Loucy (cell line): Measurements from ENCODE around the gene TXNRD2.

Experiments used
- H2AFZ ChIP-seq: fragments of 200-600 bp; sonication (generic); 2 replicates; pipeline ENCODE4 v1.6.0; 2016; ENCODE audit warnings: antibody characterized with exemption, mild to moderate bottlenecking, low read length, moderate library complexity
- H3F3A ChIP-seq: fragments of 200-600 bp; 2 replicates; pipeline ENCODE4 v1.6.0; 2016; ENCODE audit warnings: antibody characterized with exemption, low read depth, mild to moderate bottlenecking
- H3K27me3 ChIP-seq: fragments of 200-600 bp; sonication (generic); 2 replicates; pipeline ENCODE4 v1.6.1; 2014; ENCODE audit warnings: low read length, mild to moderate bottlenecking; ENCODE audit not compliant: insufficient read depth, poor library complexity, severe bottlenecking
- H3K36me3 ChIP-seq: fragments of 200-600 bp; sonication (generic); 2 replicates; pipeline ENCODE4 v1.6.1; 2016; ENCODE audit warnings: low read length; ENCODE audit not compliant: insufficient read depth
- H3K4me1 ChIP-seq: fragments of 200-600 bp; sonication (generic); 2 replicates; pipeline ENCODE4 v1.5.1; 2014; ENCODE audit warnings: low read length, mild to moderate bottlenecking; ENCODE audit not compliant: insufficient read depth, poor library complexity, severe bottlenecking
- H3K4me2 ChIP-seq: fragments of 200-600 bp; sonication (generic); 2 replicates; pipeline ENCODE4 v1.6.0; 2014; ENCODE audit warnings: antibody characterized with exemption, low read length, low read depth, mild to moderate bottlenecking; ENCODE audit not compliant: poor library complexity, severe bottlenecking
- H3K4me3 ChIP-seq: fragments of 200-600 bp; sonication (generic); 2 replicates; pipeline ENCODE4 v1.5.1; 2014; ENCODE audit warnings: low read length, mild to moderate bottlenecking, mixed read lengths; ENCODE audit not compliant: poor library complexity, severe bottlenecking
- H3K79me2 ChIP-seq: fragments of 200-600 bp; sonication (generic); 2 replicates; pipeline ENCODE4 v1.6.1; 2014; ENCODE audit warnings: low read length; ENCODE audit not compliant: insufficient read depth
- H3K9ac ChIP-seq: fragments of 200-600 bp; sonication (generic); 2 replicates; pipeline ENCODE4 v1.6.0; 2014; ENCODE audit warnings: mild to moderate bottlenecking, low read depth, low read length, moderate library complexity; ENCODE audit not compliant: poor library complexity, severe bottlenecking
- H3K9me2 ChIP-seq: fragments of 200-600 bp; sonication (generic); replicated peaks from 2 replicates; pipeline ENCODE4 v1.6.1; 2016; ENCODE audit warnings: low read depth, low read length, mixed read lengths
- H3K9me3 ChIP-seq: fragments of 200-600 bp; sonication (generic); 2 replicates; pipeline ENCODE4 v1.6.1; 2014; ENCODE audit warnings: mild to moderate bottlenecking, antibody characterized with exemption, low read length, low read depth; ENCODE audit not compliant: insufficient read depth
- H4K20me1 ChIP-seq: fragments of 200-600 bp; sonication (generic); 2 replicates; pipeline ENCODE4 v1.6.0; 2014; ENCODE audit warnings: antibody characterized with exemption, low read length, mild to moderate bottlenecking; ENCODE audit not compliant: insufficient read depth, poor library complexity, severe bottlenecking
- EZH2phosphoT487 ChIP-seq: fragments of 200-600 bp; IDR thresholded peaks from 2 replicates; pipeline ENCODE4 v1.6.1; 2018; ENCODE audit warnings: antibody characterized with exemption, mild to moderate bottlenecking, moderate library complexity, borderline replicate concordance
- TF ChIP-seq, protein P1 (sequence below): fragments of 200-600 bp; sonication (generic); conservative IDR thresholded peaks from 2 replicates; pipeline ENCODE4 v1.5.1; 2014; ENCODE audit warnings: mild to moderate bottlenecking, antibody characterized with exemption, low read length

TXNRD2 gene

DNA sequence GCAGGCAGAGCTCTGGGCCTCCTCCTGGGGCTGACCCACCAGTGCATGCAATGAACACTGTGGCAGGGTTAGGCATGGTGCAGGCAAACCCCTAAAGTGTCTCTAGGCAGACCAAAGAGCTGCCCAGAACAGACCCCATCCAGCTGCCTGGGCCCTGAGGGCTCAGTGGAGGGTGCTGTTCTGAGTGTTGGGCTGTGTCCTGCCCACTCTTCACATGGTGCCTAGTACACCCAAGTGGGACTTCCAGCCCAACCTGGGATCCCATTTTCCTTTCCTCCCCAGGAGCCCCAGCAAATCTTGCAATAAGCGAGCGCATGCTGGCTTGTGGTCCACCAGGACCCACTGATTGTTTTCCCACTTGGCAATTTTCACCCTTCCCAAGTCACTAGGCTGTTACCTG is 48.6 kb upstream of the TXNRD2 start:
- no peak overlapping the region for H3K4me3 ChIP-seq
- H3K36me3 ChIP-seq, result no peaks in the 10 kb centered on the region
- no peak overlapping the region for H2AFZ ChIP-seq
- H3K27me3 ChIP-seq, result no peaks in the 10 kb centered on the region
- H3K9ac ChIP-seq, result no peak overlapping the region
- no peaks in the 10 kb centered on the region for H3K79me2 ChIP-seq
- H3K9me2 ChIP-seq, result no peaks in the 10 kb centered on the region
- H3K4me1 ChIP-seq, result peaks cover 2% of the 10 kb centered on the region
- no peaks in the 10 kb centered on the region for H4K20me1 ChIP-seq
- TF ChIP-seq, protein P1, sequence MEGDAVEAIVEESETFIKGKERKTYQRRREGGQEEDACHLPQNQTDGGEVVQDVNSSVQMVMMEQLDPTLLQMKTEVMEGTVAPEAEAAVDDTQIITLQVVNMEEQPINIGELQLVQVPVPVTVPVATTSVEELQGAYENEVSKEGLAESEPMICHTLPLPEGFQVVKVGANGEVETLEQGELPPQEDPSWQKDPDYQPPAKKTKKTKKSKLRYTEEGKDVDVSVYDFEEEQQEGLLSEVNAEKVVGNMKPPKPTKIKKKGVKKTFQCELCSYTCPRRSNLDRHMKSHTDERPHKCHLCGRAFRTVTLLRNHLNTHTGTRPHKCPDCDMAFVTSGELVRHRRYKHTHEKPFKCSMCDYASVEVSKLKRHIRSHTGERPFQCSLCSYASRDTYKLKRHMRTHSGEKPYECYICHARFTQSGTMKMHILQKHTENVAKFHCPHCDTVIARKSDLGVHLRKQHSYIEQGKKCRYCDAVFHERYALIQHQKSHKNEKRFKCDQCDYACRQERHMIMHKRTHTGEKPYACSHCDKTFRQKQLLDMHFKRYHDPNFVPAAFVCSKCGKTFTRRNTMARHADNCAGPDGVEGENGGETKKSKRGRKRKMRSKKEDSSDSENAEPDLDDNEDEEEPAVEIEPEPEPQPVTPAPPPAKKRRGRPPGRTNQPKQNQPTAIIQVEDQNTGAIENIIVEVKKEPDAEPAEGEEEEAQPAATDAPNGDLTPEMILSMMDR, result no peak
- TF ChIP-seq EZH2phosphoT487, result no peak
- no peaks in the 10 kb centered on the region for H3K9me3 ChIP-seq
- H3F3A ChIP-seq, result no peaks in the 10 kb centered on the region
- H3K4me2 ChIP-seq, result no peak overlapping the region

- no peaks in the 10 kb centered on the region for H3K79me2 ChIP-seq
- no peak overlapping the region for H3K4me3 ChIP-seq
- H3K27me3 ChIP-seq, result no peaks in the 10 kb centered on the region
- no peaks in the 10 kb centered on the region for H3K36me3 ChIP-seq
- H3K4me1 ChIP-seq, result peaks cover 2% of the 10 kb centered on the region
- H3K4me2 ChIP-seq, result no peak overlapping the region
- no peak for TF ChIP-seq EZH2phosphoT487
- TF ChIP-seq, protein P1, result no peak
- H3K9ac ChIP-seq, result no peak overlapping the region
- no peaks in the 10 kb centered on the region for H3F3A ChIP-seq
- no peaks in the 10 kb centered on the region for H4K20me1 ChIP-seq
- no peak overlapping the region for H2AFZ ChIP-seq
- H3K9me3 ChIP-seq, result no peaks in the 10 kb centered on the region
- H3K9me2 ChIP-seq, result no peaks in the 10 kb centered on the region
Measured at GRCh38 chr22:19989725-19990067, 48.1 kb upstream of the TXNRD2 start.

- Histone ChIP-seq H3K9ac (no peak overlapping the region), H3F3A (no peaks in the 10 kb centered on the region), H3K27me3 (no peaks in the 10 kb centered on the region), H2AFZ (no peak overlapping the region), H4K20me1 (no peaks in the 10 kb centered on the region), H3K4me2 (no peak overlapping the region), H3K79me2 (no peaks in the 10 kb centered on the region), H3K9me2 (no peaks in the 10 kb centered on the region), H3K4me3 (no peak overlapping the region), H3K4me1 (peaks cover 2% of the 10 kb centered on the region), H3K36me3 (no peaks in the 10 kb centered on the region), H3K9me3 (no peaks in the 10 kb centered on the region)
- TF ChIP-seq EZH2phosphoT487, result no peak
- TF ChIP-seq, protein P1, result no peak
Measured at GRCh38 chr22:19988965-19989724, 47.5 kb upstream of the TXNRD2 start.
